A673 (cell line): Measurements from ENCODE around the gene SLC23A2. TPM values are rescaled to one million over a fixed set of nuclear protein-coding genes. Genes with fewer than 3 reads are reported as not detected.

Source experiments
- BruUV-seq: library from RNA; stranded (reverse); fragments of 400-500 nt; replicated peaks from 2 replicates; lab custom pipeline; 2021; lab: Mats Ljungman, UMichigan
- CTCF ChIA-PET: fragments of 300-600 bp; sonication (Branson Sonifier 250); formaldehyde crosslinking; loops from one replicate; lab custom pipeline; 2022; ENCODE audit warnings: antibody characterized with exemption; lab: Charles Lee
- POLR2A ChIA-PET: fragments of 300-600 bp; sonication (Branson Sonifier 250); formaldehyde crosslinking; loops from one replicate; lab custom pipeline; 2022; ENCODE audit warnings: antibody characterized with exemption; ENCODE audit not compliant: low non-redundant PET; lab: Charles Lee
- DNase-seq: peaks from one replicate; pipeline ENCODE4 v3.0.0-alpha.2; 2015; ENCODE audit warnings: low spot score
- H3K27ac ChIP-seq: fragments of 200-600 bp; sonication (generic); 2 replicates; pipeline ENCODE4 v1.5.1; 2016; ENCODE audit warnings: mixed run types, low read depth, mild to moderate bottlenecking, mixed read lengths, antibody characterized with exemption, low read length; ENCODE audit not compliant: poor library complexity, severe bottlenecking
- H3K27me3 ChIP-seq: fragments of 200-600 bp; sonication (generic); replicated peaks from 2 replicates; pipeline ENCODE4 v1.6.1; 2017; ENCODE audit warnings: mixed run types, low read depth, mild to moderate bottlenecking, mixed read lengths, antibody characterized with exemption, low read length; ENCODE audit not compliant: insufficient read depth, poor library complexity
- H3K36me3 ChIP-seq: fragments of 200-600 bp; sonication (generic); 2 replicates; pipeline ENCODE4 v1.6.1; 2016; ENCODE audit warnings: mixed run types, mild to moderate bottlenecking, mixed read lengths, antibody characterized with exemption, low read length; ENCODE audit not compliant: insufficient read depth, poor library complexity, severe bottlenecking
- H3K4me1 ChIP-seq: fragments of 200-600 bp; sonication (generic); 2 replicates; pipeline ENCODE4 v1.6.1; 2017; ENCODE audit warnings: mixed run types, mild to moderate bottlenecking, mixed read lengths, antibody characterized with exemption, low read length; ENCODE audit not compliant: insufficient read depth, poor library complexity, severe bottlenecking
- H3K4me3 ChIP-seq: fragments of 200-600 bp; sonication (generic); 2 replicates; pipeline ENCODE4 v1.5.1; 2016; ENCODE audit warnings: low read depth, mixed run types, mild to moderate bottlenecking, mixed read lengths, low read length; ENCODE audit not compliant: poor library complexity, severe bottlenecking
- H3K9me3 ChIP-seq: fragments of 200-600 bp; sonication (generic); 2 replicates; pipeline ENCODE4 v1.6.1; 2016; ENCODE audit warnings: mixed run types, low read depth, mild to moderate bottlenecking, mixed read lengths, antibody characterized with exemption, low read length; ENCODE audit not compliant: poor library complexity, severe bottlenecking
- CTCF ChIP-seq: fragments of 300-800, 200-600 bp; sonication (generic); conservative IDR thresholded peaks from 2 replicates; pipeline ENCODE4 v1.5.1; 2017; ENCODE audit warnings: low read depth, mild to moderate bottlenecking, antibody characterized with exemption, low read length, moderate library complexity, mixed read lengths
- EZH2 ChIP-seq: fragments of 200-600 bp; sonication (generic); IDR thresholded peaks from 2 replicates; pipeline ENCODE4 v1.6.1; 2017; ENCODE audit warnings: borderline replicate concordance, low read depth, mild to moderate bottlenecking, mixed read lengths, antibody characterized with exemption, low read length; ENCODE audit not compliant: poor library complexity, severe bottlenecking
- intact Hi-C: fragments of 100-400 bp; cut with micrococcal nuclease; formaldehyde crosslinking; loops from one replicate; pipeline ENCODE4 v1.10.0; 2022; ENCODE audit not compliant: unreplicated experiment
- total RNA-seq: library from RNA; stranded (reverse); gene quantifications from 2 replicates; pipeline ENCODE4 v1.2.3, GENCODE V29; 2021

SLC23A2 gene
- total RNA-seq, 1 experiment from 2014 or later: 29.4 TPM

- intact Hi-C loops: no loop called here
- ChIA-PET CTCF (no interaction called here), POLR2A (no interaction called here)
Measured at GRCh38 chr20:4815628-4816027, 185.7 kb downstream of the SLC23A2 start.

GRCh38 chr20:4814696-4815252 is 186.5 kb downstream of the SLC23A2 start:
- CTCF ChIA-PET: no interaction called here

More at GRCh38 chr20:4815628-4816027, 185.7 kb downstream of the SLC23A2 start:
- Histone ChIP-seq H3K27me3 (no peaks in the 10 kb centered on the region), H3K27ac (no peak overlapping the region), H3K4me3 (no peak overlapping the region), H3K9me3 (no peaks in the 10 kb centered on the region), H3K4me1 (no peaks in the 10 kb centered on the region), H3K36me3 (no peaks in the 10 kb centered on the region)
- no TSS peak for BruUV-seq
- DNase-seq: no peak
- no peak for TF ChIP-seq CTCF
- TF ChIP-seq EZH2: no peak

GRCh38 chr20:4813863-4814695 is 187.2 kb downstream of the SLC23A2 start:
- POLR2A ChIA-PET: no interaction called here

More at GRCh38 chr20:4814696-4815252, 186.5 kb downstream of the SLC23A2 start:
- Histone ChIP-seq H3K36me3 (no peaks in the 10 kb centered on the region), H3K9me3 (no peaks in the 10 kb centered on the region), H3K27me3 (no peaks in the 10 kb centered on the region), H3K4me3 (no peak overlapping the region), H3K4me1 (no peaks in the 10 kb centered on the region), H3K27ac (no peak overlapping the region)
- no peak for DNase-seq
- no TSS peak for BruUV-seq
- POLR2A ChIA-PET: no interaction called here
- intact Hi-C loops: no loop called here
- TF ChIP-seq EZH2 (no peak), CTCF (no peak)

More at GRCh38 chr20:4813863-4814695, 187.2 kb downstream of the SLC23A2 start:
- Histone ChIP-seq H3K4me3 (no peak overlapping the region), H3K27me3 (no peaks in the 10 kb centered on the region), H3K4me1 (no peaks in the 10 kb centered on the region), H3K27ac (no peak overlapping the region), H3K36me3 (no peaks in the 10 kb centered on the region), H3K9me3 (no peaks in the 10 kb centered on the region)
- DNase-seq: no peak
- TF ChIP-seq CTCF (no peak), EZH2 (no peak)
- intact Hi-C loops: no loop called here
- no TSS peak for BruUV-seq
- CTCF ChIA-PET: no interaction called here
